Inflammatory macrophage (primary cell): ENCODE measurements around the gene MYO9B.

ENCODE experiments used
- DNase-seq, 2 donors: peaks; one replicate each; pipeline ENCODE4 v3.0.0-alpha.2; 2020 to 2022

The MYO9B gene

DNA sequence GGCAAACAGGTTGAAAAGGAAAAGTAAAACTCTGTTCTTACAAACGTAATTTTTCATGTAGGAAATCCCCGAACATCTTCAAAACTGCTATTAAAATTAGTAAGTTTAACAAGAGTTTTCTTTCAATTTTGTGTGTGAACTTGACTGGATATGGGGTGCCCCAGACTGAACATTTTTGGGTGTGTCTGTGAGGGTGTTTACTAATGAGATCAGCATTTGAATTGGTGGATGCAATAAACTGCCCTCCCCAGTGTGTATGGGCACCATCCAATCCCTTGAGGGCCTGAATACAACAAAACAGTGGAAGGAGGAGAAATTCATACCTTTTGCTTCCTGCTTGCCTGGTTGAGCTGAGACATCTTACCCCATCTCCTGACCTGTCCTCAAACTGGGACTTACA, 12.1 kb upstream of the MYO9B start:
- DNase-seq = no peak

DNA sequence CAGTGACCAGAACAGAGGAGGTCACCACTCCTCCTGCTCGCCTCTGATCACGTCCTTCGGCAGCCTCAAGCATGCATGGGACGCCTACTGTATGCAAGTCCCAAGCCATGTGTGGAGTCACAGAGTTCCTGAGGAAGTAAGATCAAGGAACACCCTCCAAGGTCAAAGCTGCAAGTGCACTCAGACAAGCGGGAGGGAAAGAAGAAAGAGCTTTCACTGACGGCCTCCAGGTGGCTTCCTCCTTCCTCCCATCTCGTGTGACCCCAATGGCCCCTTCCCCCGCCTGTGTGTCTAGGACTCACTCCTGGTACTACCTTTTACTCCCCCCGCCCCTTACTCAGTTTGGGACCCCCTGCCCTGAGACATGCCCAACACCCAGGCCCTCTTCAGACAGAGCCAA, 6.4 kb upstream of the MYO9B start:
- peak in 1 of 2 donors; percentile 56 for DNase-seq

DNA sequence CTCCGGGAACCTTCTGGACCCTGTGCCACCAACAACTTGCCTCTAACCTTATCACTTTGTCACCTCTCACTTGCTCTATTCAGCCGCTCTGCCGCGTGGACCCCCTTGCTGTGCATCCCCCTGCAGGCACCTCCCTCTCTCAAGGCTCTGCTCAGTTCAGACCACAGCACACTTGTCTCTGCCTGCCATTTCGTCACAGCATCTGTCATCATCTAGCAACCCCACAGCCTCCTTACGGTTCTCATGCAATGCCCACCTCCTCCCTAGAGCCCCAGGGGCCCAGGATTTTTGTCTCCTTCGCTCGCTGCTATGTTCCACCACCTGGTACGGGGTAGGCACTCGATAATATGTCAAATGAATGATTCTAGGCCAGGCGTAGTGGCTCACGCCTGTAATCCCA, 5.2 kb upstream of the MYO9B start:
- no peak for DNase-seq

DNA sequence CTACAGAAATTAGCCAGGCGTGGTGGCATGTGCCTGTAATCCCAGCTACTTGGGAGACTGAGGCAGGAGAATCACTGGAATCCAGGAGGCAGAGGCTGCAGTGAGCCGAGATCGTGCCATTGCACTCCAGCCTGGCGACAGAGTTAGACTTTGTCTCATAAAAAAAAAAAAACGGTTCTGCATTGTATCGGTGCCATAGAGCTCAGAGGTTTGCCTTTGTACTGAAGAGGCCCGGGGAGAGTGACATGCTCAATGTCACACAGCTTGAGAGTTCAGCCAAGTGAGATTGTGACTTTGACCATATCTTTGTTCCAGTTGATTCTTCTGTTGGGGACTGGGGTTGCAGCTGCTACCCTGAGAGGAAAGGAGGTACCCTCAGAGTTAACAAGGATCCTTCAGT, 4.7 kb upstream of the MYO9B start:
- DNase-seq = no peak

DNA sequence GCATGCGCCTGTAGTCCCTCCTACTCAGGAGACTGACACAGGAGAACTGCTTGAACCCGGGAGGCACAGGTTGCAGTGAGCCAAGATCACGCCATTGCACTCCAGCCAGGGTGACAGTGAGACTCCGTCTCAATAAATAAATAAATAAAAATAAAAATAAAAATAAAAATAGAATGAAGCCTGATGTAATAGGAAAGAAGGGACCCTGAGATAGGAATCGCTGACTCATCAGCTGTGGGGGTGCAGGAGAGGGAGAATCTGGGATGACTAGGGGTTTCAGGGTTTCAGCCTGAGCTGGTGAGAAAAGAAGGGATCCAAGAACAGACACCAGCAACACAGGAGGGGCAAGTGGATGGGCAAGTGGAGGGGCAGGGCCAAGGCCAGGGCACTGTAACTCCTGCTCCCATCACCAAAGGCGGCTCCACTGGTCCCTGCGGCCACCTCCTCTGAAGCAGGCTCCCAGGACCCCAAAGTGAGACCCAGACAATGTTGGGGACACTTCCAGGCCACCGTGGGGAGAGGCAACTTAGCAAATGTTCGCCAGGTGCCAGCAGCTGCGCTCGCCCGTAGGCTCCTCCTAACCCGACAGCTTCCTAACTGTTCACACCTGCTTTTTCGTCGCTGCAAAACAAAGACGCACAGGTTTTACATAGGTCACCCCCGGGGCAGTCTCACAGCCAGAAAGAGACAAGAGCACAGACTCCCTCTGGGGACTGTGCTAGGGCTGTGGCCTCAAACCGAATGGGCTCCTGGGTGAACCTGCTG, 1.5 kb upstream of the MYO9B start:
- DNase-seq = no peak

DNA sequence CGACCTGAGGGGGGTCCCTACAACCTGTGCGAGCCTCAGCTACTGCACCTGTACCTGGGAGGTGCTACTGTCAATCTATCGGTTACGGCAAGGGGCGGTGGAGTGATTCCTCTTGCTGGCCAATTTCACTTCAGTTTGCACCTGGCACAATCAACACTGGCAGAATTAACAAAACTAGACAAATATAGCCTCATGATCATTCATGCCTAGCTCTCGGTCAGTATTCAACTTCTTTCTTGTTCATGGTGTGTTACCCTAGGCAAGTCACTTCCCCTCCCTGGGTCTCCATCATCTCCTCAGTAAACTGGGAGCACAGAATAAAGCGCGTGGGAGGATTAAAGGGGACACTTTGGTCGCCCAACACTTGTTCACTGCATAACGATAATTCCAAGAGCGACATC, 943 bp upstream of the MYO9B start:
- no peak for DNase-seq

DNA sequence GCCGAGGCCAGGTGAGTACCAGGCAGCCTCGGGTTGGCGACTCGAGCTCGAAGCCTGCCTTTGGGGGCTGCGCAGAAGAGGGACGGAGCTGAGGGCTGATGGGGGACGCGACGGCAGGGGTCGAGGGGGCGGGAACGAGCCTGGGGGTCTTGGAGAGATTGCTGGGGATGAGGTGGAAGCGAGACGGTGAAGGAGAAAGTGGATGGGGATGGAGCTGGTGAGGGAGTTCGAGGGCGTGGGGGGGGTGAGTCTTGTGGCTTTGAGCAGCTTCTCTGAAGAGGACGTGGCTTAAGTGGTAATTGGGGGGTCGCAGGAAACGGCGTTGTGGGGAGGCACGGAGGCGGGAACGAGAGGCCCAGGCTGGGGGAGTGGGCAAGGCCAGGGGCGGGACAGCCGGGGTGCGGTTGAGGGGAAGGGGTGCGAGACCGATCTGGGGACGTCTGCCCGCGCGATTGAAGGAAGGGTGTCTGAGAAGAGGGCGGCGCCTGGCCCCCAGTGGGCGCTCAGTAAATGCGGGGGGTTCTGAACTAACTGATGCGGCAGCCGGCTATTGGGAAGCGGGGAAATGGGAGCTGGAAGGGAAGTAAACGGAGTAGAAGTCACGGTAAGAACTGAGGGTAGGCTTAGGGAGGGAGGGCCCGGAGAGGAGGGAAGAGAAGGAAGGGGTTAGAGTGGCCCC, 426 bp downstream of the MYO9B start:
- DNase-seq = peak; percentile 62 to 81

DNA sequence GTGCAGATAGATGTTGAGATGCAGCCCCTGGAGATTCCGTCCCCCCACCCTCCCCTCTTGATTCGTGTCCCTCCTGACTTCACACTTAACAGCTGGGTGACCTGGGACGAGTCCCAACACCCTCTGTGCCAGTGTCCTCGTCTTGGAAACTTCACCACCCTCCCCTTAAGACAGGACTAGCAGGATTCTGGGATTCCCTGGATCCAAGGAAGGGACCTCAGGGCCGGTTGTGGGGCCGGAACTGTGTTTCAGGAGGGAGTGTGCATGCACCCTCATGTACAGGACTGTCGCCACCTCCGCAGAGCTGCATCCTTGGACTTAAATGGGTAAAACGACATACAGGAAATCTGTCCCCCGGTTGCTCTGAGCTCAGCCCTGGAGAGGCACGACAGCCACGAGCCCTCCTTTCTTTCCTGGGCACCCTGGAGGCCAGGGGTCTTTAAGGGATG, 990 bp downstream of the MYO9B start:
- DNase-seq = peak in 1 of 2 donors; percentile 49

DNA sequence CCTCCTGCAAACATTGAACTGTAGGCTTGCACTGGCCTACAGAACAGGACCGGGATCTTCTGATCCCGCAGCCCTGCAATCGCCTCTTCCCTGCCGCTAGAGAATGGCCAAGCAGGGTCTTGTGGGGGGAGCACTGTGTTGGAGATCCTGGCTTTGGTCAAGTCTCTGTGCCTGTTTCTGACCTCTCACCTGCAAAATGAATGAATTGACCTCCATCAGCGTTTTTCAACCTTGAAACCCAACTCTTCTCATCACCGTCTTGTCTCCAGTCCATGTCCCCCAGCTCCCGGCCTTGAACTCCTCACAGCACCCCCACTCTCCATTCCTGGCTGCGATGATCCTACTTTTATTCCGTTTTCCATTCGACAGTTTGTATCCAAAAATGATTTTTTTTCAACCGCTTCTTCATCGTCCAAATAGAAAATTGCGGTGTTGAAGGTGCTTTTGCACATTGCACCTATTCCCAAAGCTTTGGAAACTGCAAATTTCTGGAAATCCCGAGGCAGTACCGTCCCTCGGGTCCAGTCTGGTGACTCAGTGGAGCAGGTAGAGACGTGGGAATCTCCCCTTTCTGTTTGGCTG, 2.0 kb downstream of the MYO9B start:
- DNase-seq = no peak

DNA sequence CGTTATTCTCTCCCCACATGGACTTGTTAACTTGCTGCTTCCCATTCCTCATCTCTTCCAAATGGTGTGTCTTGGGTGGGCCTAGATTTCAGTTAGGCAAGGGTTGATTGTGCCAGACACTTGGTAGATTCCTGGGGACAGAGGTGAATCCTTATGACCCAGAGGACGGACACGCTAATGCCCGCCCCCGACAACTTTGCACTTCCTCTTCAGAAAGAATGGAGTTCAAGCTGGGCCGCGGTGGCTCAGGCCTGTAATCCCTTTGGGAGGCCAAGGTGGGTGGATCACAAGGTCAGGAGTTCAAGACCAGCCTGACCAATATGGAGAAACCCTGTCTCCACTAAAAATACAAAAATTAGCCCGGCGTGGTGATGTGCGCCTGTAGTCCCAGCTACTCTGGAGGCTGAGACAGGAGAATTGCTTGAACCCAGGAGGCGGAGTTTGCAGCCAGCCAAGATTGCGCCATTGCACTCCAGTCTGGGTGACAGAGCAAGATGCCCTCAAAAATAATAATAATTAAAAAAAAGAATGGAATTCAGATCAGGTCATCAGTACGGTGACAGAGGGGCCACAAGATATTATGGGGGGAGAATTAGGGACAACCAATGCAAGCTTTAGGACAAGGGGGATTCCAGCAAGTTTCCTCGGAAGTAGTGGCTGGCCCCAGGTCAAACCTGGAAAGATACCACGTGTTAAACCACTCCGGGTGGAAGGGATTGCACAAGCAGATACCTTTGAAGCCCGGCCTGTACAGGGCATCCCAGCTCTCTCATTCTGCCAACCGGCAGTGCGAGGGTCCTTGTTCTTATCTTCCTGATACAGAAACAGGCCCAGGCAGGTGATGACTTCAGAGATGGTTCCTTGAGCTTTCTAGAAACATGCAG, 2.7 kb downstream of the MYO9B start:
- peak; percentile 88 to 97 for DNase-seq

DNA sequence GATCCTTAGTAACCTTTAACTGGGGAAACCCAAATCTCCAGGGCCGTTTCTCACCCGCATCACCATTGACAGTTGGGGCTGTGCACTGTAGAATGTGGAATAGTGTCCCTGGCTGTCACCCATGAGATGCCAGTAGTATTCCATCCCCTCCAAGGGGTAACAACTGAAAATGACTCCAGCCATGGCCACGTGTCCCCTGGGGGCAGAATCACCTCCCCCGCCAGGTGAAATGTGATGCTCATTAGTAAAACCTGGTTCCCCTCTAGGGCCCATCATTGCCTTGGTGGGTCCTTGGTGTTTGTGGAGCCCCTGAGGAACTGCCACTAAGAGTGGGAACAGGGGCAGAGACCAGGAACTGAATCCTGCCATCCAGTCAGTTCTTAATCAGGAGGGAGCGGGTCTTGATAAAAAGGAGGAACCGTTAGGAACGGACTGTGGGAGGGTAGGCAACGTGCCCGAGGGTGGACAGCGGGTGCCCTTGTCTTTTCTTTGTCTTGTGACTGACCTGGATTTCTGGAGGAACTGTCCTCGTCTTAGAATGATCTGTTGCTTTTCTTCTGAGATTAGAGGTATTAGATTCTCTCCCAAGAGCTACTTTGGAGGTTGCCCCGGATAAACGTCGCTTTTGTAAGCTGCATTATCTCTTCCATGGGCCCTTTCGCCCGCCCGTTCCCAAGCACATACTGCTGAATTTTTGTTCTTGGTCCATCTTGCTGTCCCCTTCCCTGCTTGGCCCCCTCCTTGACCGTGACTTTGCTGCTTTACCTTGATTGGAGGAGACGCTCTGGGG, 3.5 kb downstream of the MYO9B start:
- DNase-seq = peak; percentile 69 to 86

DNA sequence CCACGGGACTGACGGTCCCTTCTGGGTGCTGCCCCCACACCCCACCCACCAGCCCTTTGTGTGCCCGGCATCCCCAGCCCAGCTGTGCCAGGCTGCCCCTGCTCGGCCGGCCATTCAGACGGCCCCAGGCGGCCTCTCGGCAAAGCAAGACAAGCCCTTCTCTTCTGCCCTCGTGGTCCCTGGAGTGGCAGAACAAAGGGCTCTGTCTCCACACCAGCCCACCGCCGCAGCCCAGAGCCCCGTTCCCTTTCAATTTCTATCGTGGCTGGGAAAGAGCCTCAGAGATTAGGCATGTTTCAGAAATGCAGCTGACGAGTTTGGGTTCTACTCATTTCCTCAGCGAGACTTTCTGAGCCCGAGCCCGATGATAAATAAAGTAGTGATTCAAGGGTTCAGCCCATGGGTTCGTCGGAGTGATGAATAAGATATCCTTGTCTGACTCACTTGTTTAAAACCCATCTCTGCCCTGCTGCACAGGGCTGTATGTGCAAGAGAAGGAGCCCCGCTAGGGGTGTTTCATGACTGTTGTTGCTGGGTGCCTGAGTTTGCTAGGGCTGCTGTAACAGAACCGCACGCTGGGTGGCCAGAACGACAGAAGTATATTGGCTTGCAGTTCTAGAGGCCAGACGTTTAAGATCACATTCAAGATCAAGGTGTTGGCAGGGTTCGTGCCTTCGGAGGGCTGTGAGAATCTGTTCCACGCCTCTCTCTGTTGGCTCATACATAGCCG, 4.3 kb downstream of the MYO9B start:
- DNase-seq = peak; percentile 56 to 71

DNA sequence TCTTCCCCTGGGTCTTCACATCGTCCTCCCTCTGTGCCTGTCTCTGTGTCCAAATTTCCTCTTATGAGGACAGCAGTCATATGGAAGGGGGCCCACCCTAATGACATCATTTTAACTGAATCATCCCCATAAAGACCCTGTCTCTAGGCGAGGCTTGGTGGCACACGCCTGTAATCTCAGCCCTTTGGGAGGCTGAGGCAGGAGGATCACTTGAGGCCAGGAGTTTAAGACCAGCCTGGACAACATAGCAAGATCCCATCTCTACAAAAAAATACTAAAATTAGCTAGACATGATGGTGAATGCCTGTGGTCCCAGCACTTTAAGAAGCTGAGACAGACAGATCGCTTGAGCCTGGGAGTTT, 4.8 kb downstream of the MYO9B start:
- no peak for DNase-seq

DNA sequence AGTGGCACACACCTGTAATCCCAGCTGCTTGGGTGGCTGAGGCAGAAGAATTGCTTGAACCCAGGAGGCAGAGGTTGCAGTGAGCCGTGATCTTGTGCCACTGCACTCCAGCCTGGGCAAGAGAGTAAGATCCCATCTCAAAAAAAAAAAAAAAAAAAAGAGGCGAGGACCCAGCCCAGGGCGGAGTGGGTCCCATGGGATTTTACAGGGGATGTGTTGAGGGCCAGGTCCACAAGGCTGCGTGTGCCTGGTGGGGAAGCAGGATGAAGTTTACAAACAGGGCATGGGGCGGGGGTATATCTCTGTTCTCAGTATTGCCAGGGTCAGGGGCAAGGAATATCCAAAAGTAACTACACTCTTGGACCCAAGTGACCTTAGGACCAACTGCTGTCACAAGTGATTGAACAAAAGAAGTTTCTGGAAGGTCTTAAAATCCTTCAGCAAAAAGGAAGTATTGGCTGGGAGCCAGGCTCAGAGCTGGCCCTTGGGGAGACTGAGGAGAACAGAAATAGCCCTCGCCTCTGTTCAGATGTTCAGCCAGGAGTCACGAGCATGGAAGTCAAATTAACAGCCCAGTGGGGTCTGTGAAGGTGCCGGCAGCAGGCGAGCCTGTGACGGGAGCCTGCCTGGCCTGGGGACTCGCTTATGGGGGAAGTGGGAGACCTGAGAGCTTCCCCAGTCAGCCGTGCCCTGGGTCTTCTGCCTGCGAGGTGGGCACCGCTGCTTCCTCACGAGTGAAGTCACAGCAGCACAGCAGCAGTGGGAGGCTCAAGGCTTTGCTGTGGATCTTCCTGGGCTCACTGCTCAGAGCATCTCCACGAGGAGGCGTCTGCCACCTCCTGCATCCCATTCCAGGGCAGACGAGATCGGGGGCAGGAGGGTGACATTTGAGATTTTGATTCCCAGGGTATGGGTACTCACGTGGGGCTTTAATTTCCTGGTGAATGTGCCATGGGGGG, 6.4 kb downstream of the MYO9B start:
- DNase-seq = peak in 1 of 2 donors; percentile 52

DNA sequence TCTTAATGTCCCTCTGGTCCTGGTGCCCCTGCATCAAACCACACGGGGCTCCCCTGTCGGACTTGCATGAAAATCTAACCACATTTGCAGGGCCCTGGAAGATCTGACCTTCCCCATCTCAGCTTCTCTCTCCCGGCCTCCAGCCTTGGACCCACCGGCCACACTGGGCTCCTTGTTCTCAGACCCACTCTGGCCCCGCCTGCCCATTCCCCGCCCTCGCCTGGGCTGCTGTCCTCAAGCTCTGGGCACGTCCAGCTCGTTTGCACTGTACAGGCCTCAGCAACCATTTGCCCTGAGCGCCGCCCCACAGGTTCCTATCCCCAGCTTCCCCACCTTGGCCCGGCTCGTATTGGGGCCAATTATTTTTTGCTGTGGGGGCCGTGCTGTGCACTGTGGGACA, 10.5 kb downstream of the MYO9B start:
- DNase-seq = no peak

DNA sequence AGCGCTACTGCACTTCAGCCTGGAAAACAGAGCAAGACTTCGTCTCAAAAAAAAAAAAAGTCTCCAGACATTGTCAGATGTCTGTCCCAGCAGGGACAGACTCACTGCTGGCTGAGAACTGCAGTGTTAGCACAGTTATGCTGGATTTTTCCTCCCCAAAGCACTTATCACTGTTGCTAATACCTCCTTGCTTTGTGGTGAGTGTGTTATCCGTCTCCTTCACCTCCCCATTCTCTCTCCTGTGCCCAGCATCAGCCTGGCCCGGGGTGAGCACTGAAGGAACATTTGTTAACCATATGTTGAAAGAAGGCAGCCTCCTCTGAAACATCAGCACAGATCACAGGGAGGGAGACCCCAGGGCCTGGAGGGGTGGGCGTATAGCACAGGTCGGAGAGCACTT, 11.3 kb downstream of the MYO9B start:
- no peak for DNase-seq

DNA sequence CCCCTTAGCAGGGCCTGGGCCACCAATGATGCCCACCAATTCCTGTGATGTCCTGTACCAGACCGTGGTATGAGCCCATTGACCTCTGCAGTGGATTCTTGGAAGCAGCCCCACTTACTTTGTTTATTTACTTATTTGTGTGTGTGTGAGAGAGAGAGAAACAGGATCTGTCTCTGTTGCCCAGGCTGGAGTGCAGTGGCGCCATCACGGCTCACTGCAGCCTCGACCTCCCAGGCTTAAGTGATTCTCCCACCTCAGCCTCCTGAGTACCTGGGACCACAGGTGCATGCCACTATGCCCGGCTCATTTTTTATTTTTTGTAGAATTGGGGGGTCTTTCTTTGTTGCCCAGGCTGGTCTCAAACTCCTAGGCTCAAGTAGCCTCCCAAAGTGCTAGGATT, 13.0 kb downstream of the MYO9B start:
- DNase-seq = no peak

DNA sequence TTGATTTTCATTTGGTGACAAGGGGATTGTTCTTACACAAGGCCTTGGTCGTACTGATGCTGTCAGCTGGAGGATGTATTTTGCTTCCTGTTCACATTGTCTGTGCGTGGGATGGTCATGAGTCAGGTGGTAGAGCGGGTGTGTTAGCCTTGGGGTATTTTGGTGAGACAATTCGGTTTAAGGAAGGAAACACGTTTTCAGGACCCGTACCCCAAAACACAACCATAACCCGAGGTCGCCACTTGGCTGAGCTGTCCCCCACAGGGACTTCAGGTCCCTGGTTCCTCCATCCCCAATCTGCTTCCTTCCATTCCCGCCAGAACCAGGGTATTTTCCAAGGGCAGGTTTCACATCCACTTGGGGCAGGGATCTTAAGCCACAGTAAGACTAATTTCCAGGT, 15.0 kb downstream of the MYO9B start:
- DNase-seq = peak; percentile 90 to 95

DNA sequence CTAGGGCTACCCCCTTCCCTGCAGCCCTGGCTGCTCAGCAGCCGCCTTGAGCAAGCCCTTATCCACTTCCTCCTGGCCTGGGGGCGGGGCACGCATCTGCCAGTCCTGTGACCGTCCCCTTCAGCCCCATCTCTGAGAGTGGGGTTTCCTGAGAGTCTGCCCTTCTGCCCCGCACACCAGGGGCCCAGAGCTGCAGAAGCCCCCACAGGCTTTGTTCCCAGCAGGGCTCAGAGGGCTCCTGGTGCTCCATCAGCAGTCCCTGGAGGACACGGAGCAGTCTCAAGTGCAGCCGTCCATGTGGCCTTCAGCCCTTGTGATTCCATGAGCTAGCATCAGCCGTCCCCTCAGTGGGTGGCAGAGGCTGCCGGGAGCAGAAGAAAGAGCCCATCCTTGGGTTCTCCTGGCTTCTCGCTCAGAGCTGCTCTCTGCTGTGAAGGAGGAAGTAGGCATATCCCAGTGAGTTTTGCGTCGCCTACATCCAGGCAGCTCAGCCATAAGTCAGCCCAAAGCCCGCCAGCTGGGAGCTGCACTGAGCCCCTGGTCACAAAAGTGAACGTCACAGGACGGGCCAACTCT, 16.3 kb downstream of the MYO9B start:
- DNase-seq = peak; percentile 85 to 96

DNA sequence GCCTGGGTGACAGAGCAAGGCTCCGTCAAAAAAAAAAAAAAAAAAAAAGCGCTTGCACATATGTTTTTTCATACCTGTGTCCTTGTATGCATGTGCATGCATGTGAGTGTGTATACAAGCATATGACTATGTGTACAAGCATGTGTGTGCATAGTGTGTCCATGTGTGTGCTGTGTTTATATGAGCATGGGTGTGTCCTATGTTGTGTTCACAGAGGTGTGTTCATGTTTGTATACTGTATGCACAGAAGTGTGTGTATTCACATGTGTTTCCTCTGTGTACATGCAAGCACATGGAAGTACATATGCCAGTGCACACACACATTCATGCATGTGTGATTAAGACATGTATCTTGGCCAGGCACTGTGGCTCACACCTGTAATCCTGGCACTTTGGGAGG, 17.1 kb downstream of the MYO9B start:
- DNase-seq = no peak
